ENCODE measurements around the gene DDRGK1. TPM values are rescaled to one million over a fixed set of nuclear protein-coding genes. Genes with fewer than 3 reads are reported as not detected.

Gene DDRGK1
- total and polyA plus RNA-seq, 2 of the 4 experiments (the other 2 are of a cell fraction) = 12.2 to 29.6 TPM

- H3K14ac ChIP-seq (replicated peaks; ENCODE audit: low read depth, low read length) = peak overlapping the region; percentile 99
- DNase-seq = no peak
- H3K23ac ChIP-seq (ENCODE audit: low read depth, low read length) = peak overlapping the region; percentile 92
- H3K27ac ChIP-seq (ENCODE audit: insufficient read depth, low read length) = no peak overlapping the region
- H3K36me3 ChIP-seq (ENCODE audit: control insufficient read depth, insufficient read depth, low read length) = peaks cover 14% of the 10 kb centered on the region
- in situ Hi-C loops (cut with MboI; ENCODE audit: low sequenced_read_pairs) = no loop called here
- no TSS peak for BruUV-seq (replicated peaks)
- H3K4ac ChIP-seq (ENCODE audit: low read depth, low read length) = peak overlapping the region; percentile 99
- H3K4me2 ChIP-seq (ENCODE audit: low read depth, low read length) = peak overlapping the region; percentile 97
- H3K79me1 ChIP-seq (ENCODE audit: low read depth in 1 of 2, low read length in 2 of 2) = peaks cover 20 to 69% of the 10 kb centered on the region in 2 experiments; a peak in 3 of 4 replicates
- no peak overlapping the region for H2BK20ac ChIP-seq (ENCODE audit: low read depth, low read length)
- H2BK5ac ChIP-seq (ENCODE audit: low read depth, low read length, poor library complexity, severe bottlenecking) = peak overlapping the region; percentile 90
- H2AK5ac ChIP-seq (ENCODE audit: low read depth, low read length) = peak overlapping the region; percentile 72
- H3K9me3 ChIP-seq (ENCODE audit: control insufficient read depth, insufficient read depth, low read length) = no peaks in the 10 kb centered on the region
- no peak overlapping the region for H3K18ac ChIP-seq (ENCODE audit: low read depth, low read length)
- peak overlapping the region; percentile 69; the same call in 1 of the 2 replicates for H3K56ac ChIP-seq (ENCODE audit: extremely low read depth, insufficient read depth, low read length)
- peak overlapping the region; percentile 89; the same call in 1 of the 2 replicates for H4K5ac ChIP-seq (ENCODE audit: low read depth, low read length)
- H3K4me1 ChIP-seq (ENCODE audit: control insufficient read depth, insufficient read depth, low read length) = peaks cover 5% of the 10 kb centered on the region
- intact Hi-C loops (cut with micrococcal nuclease) = loop anchor here (10.0 kb wide), 1 partner anchor 264 kb away; the partner anchor contains the start of gene ATRN
- peaks cover 15% of the 10 kb centered on the region for H3K9me1 ChIP-seq (ENCODE audit: insufficient read depth, low read length)
- peak overlapping the region; percentile 99 to 100 for H4K8ac ChIP-seq (ENCODE audit: low read depth in 2 of 2, low read length in 2 of 2)
- ATAC-seq (ENCODE audit: low read depth) = no peak
- no peak overlapping the region for H2BK15ac ChIP-seq (ENCODE audit: low read depth, low read length)
- H4K91ac ChIP-seq (ENCODE audit: insufficient read depth, low read depth, low read length) = peak overlapping the region; percentile 96; the same call in 1 of the 2 replicates
- CTCF ChIA-PET = interaction anchor here (1.5 kb wide), 1 partner anchor 9 kb away, joined by 5 read pairs; no protein-coding TSS in a partner anchor
- H4K20me1 ChIP-seq (ENCODE audit: insufficient read depth, low read length) = no peaks in the 10 kb centered on the region
- 60% methylated on average over 1 of the region's 2 CpGs; no CpG with 5 or more reads in 1 of the 2 experiments for WGBS, 2 experiments (ENCODE audit: extremely low coverage in 2 of 2, insufficient read length in 1 of 2)
- no peaks in the 10 kb centered on the region for H3K27me3 ChIP-seq (ENCODE audit: control insufficient read depth, insufficient read depth, low read length)
- H2BK120ac ChIP-seq (ENCODE audit: low read depth, low read length) = no peak overlapping the region
- peak overlapping the region; percentile 100 for H2AFZ ChIP-seq (replicated peaks; ENCODE audit: low read length, poor library complexity)
- POLR2A ChIA-PET (ENCODE audit: unreplicated experiment) = no interaction called here
- H2AK9ac ChIP-seq (replicated peaks; ENCODE audit: low read depth, low read length, poor library complexity) = peak overlapping the region; percentile 99
- dilution Hi-C loops (cut with HindIII; ENCODE audit: low sequenced_read_pairs, unreplicated experiment) = no loop called here
- TF ChIP-seq, protein P1, sequence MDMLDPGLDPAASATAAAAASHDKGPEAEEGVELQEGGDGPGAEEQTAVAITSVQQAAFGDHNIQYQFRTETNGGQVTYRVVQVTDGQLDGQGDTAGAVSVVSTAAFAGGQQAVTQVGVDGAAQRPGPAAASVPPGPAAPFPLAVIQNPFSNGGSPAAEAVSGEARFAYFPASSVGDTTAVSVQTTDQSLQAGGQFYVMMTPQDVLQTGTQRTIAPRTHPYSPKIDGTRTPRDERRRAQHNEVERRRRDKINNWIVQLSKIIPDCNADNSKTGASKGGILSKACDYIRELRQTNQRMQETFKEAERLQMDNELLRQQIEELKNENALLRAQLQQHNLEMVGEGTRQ (IDR thresholded peaks at IDR 0.05; ENCODE audit: low read depth, low read length) = no peak
- TF ChIP-seq RFX5 (IDR thresholded peaks at IDR 0.05; ENCODE audit: low read depth, low read length) = no peak
- TF ChIP-seq NFE2L2 (IDR thresholded peaks at IDR 0.05; ENCODE audit: low read depth, low read length) = no peak
- no peak for TF ChIP-seq CHD1 (IDR thresholded peaks at IDR 0.05; ENCODE audit: low read depth, low read length)
- TF ChIP-seq FOS (IDR thresholded peaks at IDR 0.05; ENCODE audit: low read depth, low read length) = no peak
- no peak for TF ChIP-seq CEBPB (IDR thresholded peaks at IDR 0.05; ENCODE audit: low read depth, low read length)
- TF ChIP-seq, protein P2, sequence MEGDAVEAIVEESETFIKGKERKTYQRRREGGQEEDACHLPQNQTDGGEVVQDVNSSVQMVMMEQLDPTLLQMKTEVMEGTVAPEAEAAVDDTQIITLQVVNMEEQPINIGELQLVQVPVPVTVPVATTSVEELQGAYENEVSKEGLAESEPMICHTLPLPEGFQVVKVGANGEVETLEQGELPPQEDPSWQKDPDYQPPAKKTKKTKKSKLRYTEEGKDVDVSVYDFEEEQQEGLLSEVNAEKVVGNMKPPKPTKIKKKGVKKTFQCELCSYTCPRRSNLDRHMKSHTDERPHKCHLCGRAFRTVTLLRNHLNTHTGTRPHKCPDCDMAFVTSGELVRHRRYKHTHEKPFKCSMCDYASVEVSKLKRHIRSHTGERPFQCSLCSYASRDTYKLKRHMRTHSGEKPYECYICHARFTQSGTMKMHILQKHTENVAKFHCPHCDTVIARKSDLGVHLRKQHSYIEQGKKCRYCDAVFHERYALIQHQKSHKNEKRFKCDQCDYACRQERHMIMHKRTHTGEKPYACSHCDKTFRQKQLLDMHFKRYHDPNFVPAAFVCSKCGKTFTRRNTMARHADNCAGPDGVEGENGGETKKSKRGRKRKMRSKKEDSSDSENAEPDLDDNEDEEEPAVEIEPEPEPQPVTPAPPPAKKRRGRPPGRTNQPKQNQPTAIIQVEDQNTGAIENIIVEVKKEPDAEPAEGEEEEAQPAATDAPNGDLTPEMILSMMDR (conservative IDR thresholded peaks at IDR 0.05; ENCODE audit: low read depth, low read length) = no peak
- TF ChIP-seq BHLHE40 (IDR thresholded peaks at IDR 0.05; ENCODE audit: low read depth, low read length) = no peak
- TF ChIP-seq SMC3 (IDR thresholded peaks at IDR 0.05; ENCODE audit: low read depth, low read length) = no peak
- no peak for TF ChIP-seq MAFK (IDR thresholded peaks at IDR 0.05; ENCODE audit: low read depth, low read length)
- TF ChIP-seq MXI1 (IDR thresholded peaks at IDR 0.05; ENCODE audit: borderline replicate concordance, low read depth, low read length) = no peak
- TF ChIP-seq POLR2A (IDR thresholded peaks at IDR 0.05; ENCODE audit: low read depth, low read length) = no peak
- TF ChIP-seq RCOR1 (IDR thresholded peaks at IDR 0.05; ENCODE audit: insufficient replicate concordance, low read length) = no peak
- no peak for TF ChIP-seq ELK1 (IDR thresholded peaks at IDR 0.05; ENCODE audit: borderline replicate concordance, low read depth, low read length)
- no peak for TF ChIP-seq MAZ (IDR thresholded peaks at IDR 0.05; ENCODE audit: borderline replicate concordance, low read depth, low read length)
- TF ChIP-seq RAD21 (IDR thresholded peaks at IDR 0.05; ENCODE audit: low read length) = no peak
- peak overlapping the region; percentile 86 for H3K4me3 ChIP-seq (ENCODE audit: insufficient read depth, low read depth, low read length)
- H3K9ac ChIP-seq (ENCODE audit: low read depth, low read length) = peak overlapping the region; percentile 94
These were observed 5.9 kb upstream of the DDRGK1 start for GRCh38 chr20:3210346-3210745.

Data from IMR-90 (cell line).